Right lobe of liver (tissue), 6 donors: Measurements from ENCODE around the gene CD300LB. TPM values are rescaled to one million over a fixed set of nuclear protein-coding genes. Genes with fewer than 3 reads are reported as not detected.

ENCODE experiments used
- ATAC-seq, 4 donors: fragments of 200-7000 bp; cut with Tn5 transposase; one replicate each; pipeline ENCODE4 v1.9.1; 2020; ENCODE audit warnings: mild to moderate bottlenecking in 4 of 4, moderate library complexity in 4 of 4
- DNase-seq, 3 donors: peaks; one replicate each; pipeline ENCODE4 v3.0.0-alpha.2; 2020
- H3K27ac ChIP-seq, 3 donors: fragments of 200-600 bp; one replicate each; pipeline ENCODE4 v1.8.0; 2022
- H3K27me3 ChIP-seq, 2 donors: fragments of 200-600 bp; one replicate each; pipeline ENCODE4 v1.8.0; 2022
- H3K36me3 ChIP-seq, 4 donors: fragments of 200-600 bp; sonication (generic) in 1 of 4; one replicate each; pipeline versions ENCODE4 v1.5.1 to v1.8.0; 2017 to 2022; ENCODE audit warnings: control low read depth in 1 of 4
- H3K4me1 ChIP-seq, 4 donors: fragments of 200-600 bp; sonication (generic) in 1 of 4; one replicate each; pipeline versions ENCODE4 v1.5.1 to v1.8.0; 2017 to 2022; ENCODE audit warnings: control low read depth in 1 of 4
- H3K4me3 ChIP-seq, 3 donors: fragments of 200-600 bp; one replicate each; pipeline ENCODE4 v1.8.0; 2022
- H3K9me3 ChIP-seq, 4 donors: fragments of 200-600 bp; sonication (generic) in 1 of 4; one replicate each; pipeline versions ENCODE4 v1.5.1 to v1.8.0; 2017 to 2022; ENCODE audit warnings: control low read depth in 1 of 4
- POLR2A ChIP-seq: fragments of 450-650 bp; IDR thresholded peaks from one replicate; pipeline ENCODE4 v1.6.1; 2017; ENCODE audit warnings: antibody characterized with exemption, mild to moderate bottlenecking
- WGBS: methylation state at CpG from one replicate; pipeline ENCODE4 v1.1.6; 2018; ENCODE audit warnings: low coverage, low lambda C conversion rate; ENCODE audit not compliant: insufficient coverage; ENCODE audit errors: missing lambda C conversion rate; 5-methylcytosine and 5-hydroxymethylcytosine counted together
- intact Hi-C, 2 donors: fragments of 100-400 bp; cut with DNase I; formaldehyde crosslinking; loops; one replicate each; pipeline versions ENCODE4 v1.11.2 to v1.14.1; 2022
- total RNA-seq, 6 experiments: library from RNA; depleted of rRNA in 2 of 6; stranded (reverse); fragments of >200 nt in 2 of 6; fragmentation: NEBNext Ultra II Directional in 3 of 6; extraction: Animal tissue kit (Norgen Biotek cat#: 25700) in 3 of 6; gene quantifications; one replicate each; pipeline versions ENCODE4 v1.1.0 to v1.2.4, GENCODE V29; 2016 to 2023
- TF ChIP-seq, protein P1 (sequence below), 4 donors: fragments of 200-600 bp in 3 of 4; fragments of 450-650 bp in 1 of 4; IDR thresholded peaks; one replicate each; pipeline versions ENCODE4 v1.5.1 to v1.8.0; 2016 to 2022; ENCODE audit warnings: antibody characterized with exemption in 4 of 4, mild to moderate bottlenecking in 2 of 4
- donor health status: DM: no; HTN: yes; CAD: no.
- donor health status: DM: no; HTN: no; CAD: no.
- donor health status: DM: no; HTN: no; CAD: no.
- donor health status: DM: no; HTN: yes; CAD: no.
- donor health status: DM: no; HTN: yes; CAD: no.

CD300LB gene
- total RNA-seq, 6 experiments from 2014 or later: 0.07 to 0.33 (median 0.21) TPM

DNA sequence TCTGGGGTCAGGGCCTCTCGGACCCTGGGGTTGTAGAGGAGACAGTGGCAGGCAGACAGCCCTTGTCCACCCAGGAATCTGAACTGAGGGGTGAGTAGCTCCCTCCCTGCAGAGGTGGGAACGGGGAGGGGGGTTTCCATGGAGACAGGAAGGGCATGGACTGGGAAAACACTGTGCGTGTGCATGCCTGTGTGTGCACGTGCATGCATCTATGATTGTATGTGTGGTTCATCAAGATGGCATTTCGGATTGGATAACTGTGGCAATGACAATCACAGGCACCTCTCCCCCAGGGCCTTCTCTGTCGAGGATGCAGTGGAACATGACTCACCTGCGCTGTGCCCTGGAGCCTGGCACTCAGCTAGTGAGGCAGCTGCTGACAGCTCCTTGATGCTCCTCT lies 20.8 kb upstream of the CD300LB start:
- no peak for DNase-seq
- H3K9me3 ChIP-seq: no peaks in the 10 kb centered on the region

DNA sequence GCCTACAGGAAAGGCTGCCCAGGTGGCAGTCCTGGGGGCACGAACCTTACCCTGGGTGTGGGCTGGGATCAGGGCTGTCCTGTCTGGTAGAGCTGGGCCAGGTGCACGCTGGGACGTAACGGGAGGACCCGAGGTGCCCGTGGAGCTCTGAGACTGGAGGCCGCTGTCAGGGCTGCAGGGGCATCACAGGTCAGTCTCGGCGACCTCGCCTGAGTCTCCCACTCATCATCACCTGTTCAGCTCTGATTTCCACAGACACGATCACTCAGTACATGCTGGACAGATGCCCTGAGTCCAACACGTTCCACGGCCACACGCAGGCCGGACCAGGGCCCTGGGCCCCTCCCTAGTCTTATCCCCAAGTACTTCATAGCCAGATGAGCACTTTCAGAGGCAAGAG lies 19.3 kb upstream of the CD300LB start:
- ATAC-seq (no peak), DNase-seq (no peak)
- intact Hi-C loops: no loop called here
- Histone ChIP-seq H3K27me3 (no peaks in the 10 kb centered on the region), H3K36me3 (no peaks in the 10 kb centered on the region), H3K4me1 (no peaks in the 10 kb centered on the region), H3K9me3 (no peaks in the 10 kb centered on the region), H3K27ac (no peak overlapping the region), H3K4me3 (no peak overlapping the region)
- TF ChIP-seq, protein P1, sequence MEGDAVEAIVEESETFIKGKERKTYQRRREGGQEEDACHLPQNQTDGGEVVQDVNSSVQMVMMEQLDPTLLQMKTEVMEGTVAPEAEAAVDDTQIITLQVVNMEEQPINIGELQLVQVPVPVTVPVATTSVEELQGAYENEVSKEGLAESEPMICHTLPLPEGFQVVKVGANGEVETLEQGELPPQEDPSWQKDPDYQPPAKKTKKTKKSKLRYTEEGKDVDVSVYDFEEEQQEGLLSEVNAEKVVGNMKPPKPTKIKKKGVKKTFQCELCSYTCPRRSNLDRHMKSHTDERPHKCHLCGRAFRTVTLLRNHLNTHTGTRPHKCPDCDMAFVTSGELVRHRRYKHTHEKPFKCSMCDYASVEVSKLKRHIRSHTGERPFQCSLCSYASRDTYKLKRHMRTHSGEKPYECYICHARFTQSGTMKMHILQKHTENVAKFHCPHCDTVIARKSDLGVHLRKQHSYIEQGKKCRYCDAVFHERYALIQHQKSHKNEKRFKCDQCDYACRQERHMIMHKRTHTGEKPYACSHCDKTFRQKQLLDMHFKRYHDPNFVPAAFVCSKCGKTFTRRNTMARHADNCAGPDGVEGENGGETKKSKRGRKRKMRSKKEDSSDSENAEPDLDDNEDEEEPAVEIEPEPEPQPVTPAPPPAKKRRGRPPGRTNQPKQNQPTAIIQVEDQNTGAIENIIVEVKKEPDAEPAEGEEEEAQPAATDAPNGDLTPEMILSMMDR (IDR thresholded peaks at IDR 0.05): no peak
- no peak for TF ChIP-seq POLR2A
- WGBS: 68% methylated on average over 5 of the region's 15 CpGs

More for the DNA sequence above, 20.8 kb upstream of the CD300LB start:
- no peak for TF ChIP-seq POLR2A
- TF ChIP-seq, protein P1 (IDR thresholded peaks at IDR 0.05): no peak
- Histone ChIP-seq H3K4me1 (no peaks in the 10 kb centered on the region), H3K27me3 (no peaks in the 10 kb centered on the region), H3K27ac (no peak overlapping the region), H3K4me3 (no peak overlapping the region), H3K36me3 (no peaks in the 10 kb centered on the region)
- ATAC-seq: no peak
- WGBS: 16% methylated on average over 4 of the region's 7 CpGs
- intact Hi-C loops: no loop called here

DNA sequence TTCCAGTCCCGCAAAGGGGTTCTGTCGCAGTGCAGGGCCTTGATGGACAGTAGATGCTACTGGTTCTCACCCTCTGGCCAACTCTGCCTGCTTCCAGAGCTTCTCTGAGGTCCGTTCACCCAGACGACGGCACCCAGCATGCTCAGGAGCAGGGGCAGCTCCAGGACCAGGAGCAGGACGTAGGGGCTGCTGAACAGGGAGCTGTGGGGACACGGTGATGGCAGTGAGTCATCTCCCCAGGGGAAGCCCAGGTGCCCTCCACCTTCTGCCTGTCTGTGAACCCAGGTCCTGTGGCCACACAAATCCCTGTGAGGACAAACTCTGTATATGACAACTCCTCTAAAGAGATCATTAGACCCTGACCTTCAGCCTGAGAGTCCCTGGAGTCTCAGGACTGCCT lies 18.1 kb upstream of the CD300LB start:
- ATAC-seq: no peak
- DNase-seq: no peak
- no CpG with 5 or more reads among the region's 7 CpGs for WGBS

DNA sequence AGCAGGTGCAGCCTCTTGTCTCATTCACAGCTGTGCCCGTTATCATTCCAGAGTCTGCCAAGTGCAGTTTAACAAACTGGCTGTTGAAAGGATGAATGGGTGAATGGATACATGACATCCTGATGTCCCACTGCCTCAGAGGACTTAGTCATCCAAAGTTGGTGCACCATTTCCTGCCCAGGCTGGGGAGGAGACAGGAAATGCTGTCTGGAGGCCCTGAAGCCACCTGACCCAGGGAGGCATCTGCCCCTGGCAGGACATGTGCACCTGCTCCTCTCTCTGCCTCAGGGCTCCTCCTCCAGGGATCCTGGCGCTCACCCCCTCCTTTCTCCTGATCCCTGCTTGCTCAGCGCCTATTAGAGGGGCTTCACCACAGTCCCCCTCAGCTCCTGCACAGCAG lies 16.5 kb upstream of the CD300LB start:
- DNase-seq (no peak), ATAC-seq (no peak)
- no peak for TF ChIP-seq POLR2A
- TF ChIP-seq, protein P1 (IDR thresholded peaks at IDR 0.05): no peak
- Histone ChIP-seq H3K27ac (no peak overlapping the region), H3K9me3 (no peaks in the 10 kb centered on the region), H3K4me3 (no peak overlapping the region), H3K36me3 (no peaks in the 10 kb centered on the region), H3K4me1 (no peaks in the 10 kb centered on the region), H3K27me3 (no peaks in the 10 kb centered on the region)
- intact Hi-C loops: no loop called here
- 36% methylated on average over 3 of the region's 3 CpGs for WGBS

More for the DNA sequence above, 18.1 kb upstream of the CD300LB start:
- Histone ChIP-seq H3K36me3 (no peaks in the 10 kb centered on the region), H3K4me3 (no peak overlapping the region), H3K27me3 (no peaks in the 10 kb centered on the region), H3K9me3 (no peaks in the 10 kb centered on the region), H3K27ac (no peak overlapping the region), H3K4me1 (no peaks in the 10 kb centered on the region)
- TF ChIP-seq POLR2A: no peak
- TF ChIP-seq, protein P1 (IDR thresholded peaks at IDR 0.05): no peak
- intact Hi-C loops: no loop called here

DNA sequence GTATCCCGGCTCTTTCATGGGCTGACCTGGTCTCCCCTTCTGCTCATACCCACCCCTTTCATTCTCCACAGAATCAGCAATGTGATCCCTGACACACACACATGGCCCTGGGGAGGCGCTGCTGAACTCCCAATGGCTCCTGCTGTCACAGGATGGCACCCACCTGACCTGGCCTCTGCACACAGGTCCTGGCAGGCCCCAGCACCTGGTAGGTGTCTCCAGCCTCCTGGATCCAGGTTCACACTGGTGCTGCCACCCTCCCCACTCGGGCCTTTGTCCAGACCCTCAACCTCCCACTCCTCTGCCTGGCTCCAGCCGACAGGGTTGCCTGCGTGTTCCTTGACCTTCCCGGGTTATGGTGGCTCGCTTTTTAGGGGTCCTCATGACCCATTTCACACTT lies 16.0 kb upstream of the CD300LB start:
- no peaks in the 10 kb centered on the region for H3K36me3 ChIP-seq
- no peaks in the 10 kb centered on the region for H3K9me3 ChIP-seq
- TF ChIP-seq, protein P1 (IDR thresholded peaks at IDR 0.05): no peak
- no peak for TF ChIP-seq POLR2A
- intact Hi-C loops: no loop called here
- ATAC-seq (no peak), DNase-seq (no peak)
- WGBS: no CpG with 5 or more reads among the region's 7 CpGs
- no peak overlapping the region for H3K27ac ChIP-seq
- no peaks in the 10 kb centered on the region for H3K27me3 ChIP-seq
- H3K4me1 ChIP-seq: no peaks in the 10 kb centered on the region
- no peak overlapping the region for H3K4me3 ChIP-seq
